Keratinocyte (primary cell): ENCODE measurements around the gene CYP2R1. TPM values are rescaled to one million over a fixed set of nuclear protein-coding genes. Genes with fewer than 3 reads are reported as not detected.
"Not testable (repeated sequence)": the region's sequence is repeated elsewhere in the genome, so short reads cannot be mapped to it uniquely, and the experiment has no call there.

Experiments used
- DNase-seq: peaks from one replicate; pipeline ENCODE4 v3.0.0-alpha.2; 2011; ENCODE audit warnings: low read depth, missing footprints, low spot score
- FAIRE-seq: peaks from 2 replicates; lab custom pipeline; 2011; peaks lifted over from hg19 to GRCh38; lab: Jason Lieb, UNC
- H2AFZ ChIP-seq: 2 replicates; pipeline ENCODE4 v1.6.0; 2012; ENCODE audit warnings: low read length, control low read depth, inconsistent platforms; ENCODE audit not compliant: control insufficient read depth
- H3K27ac ChIP-seq: 2 replicates; pipeline ENCODE4 v1.5.1; 2011; ENCODE audit warnings: low read length; ENCODE audit not compliant: control insufficient read depth, insufficient read depth
- H3K27me3 ChIP-seq: 3 replicates; pipeline ENCODE4 v1.6.0; 2011; ENCODE audit warnings: low read length; ENCODE audit not compliant: control insufficient read depth, insufficient read depth; ENCODE audit errors: extremely low read depth
- H3K36me3 ChIP-seq, 2 experiments: 2 replicates in 1 of 2; 3 replicates in 1 of 2; pipeline ENCODE4 v1.5.1; 2011; ENCODE audit warnings: low read length in 2 of 2, mild to moderate bottlenecking in 1 of 2; ENCODE audit not compliant: control insufficient read depth in 2 of 2, insufficient read depth in 2 of 2; ENCODE audit errors: extremely low read depth in 1 of 2
- H3K4me1 ChIP-seq: 3 replicates; pipeline ENCODE4 v1.5.1; 2011; ENCODE audit warnings: low read length; ENCODE audit not compliant: control insufficient read depth, insufficient read depth; ENCODE audit errors: extremely low read depth
- H3K4me2 ChIP-seq: 3 replicates; pipeline ENCODE4 v1.6.0; 2011; ENCODE audit warnings: low read depth, low read length; ENCODE audit not compliant: control insufficient read depth, insufficient read depth; ENCODE audit errors: extremely low read depth
- H3K4me3 ChIP-seq, 3 experiments: fragments of 200-600 bp in 1 of 3; sonication (generic) in 1 of 3; 2 replicates in 2 of 3; 3 replicates in 1 of 3; pipeline ENCODE4 v1.5.1; 2011 to 2016; ENCODE audit warnings: low read length in 3 of 3, mild to moderate bottlenecking in 3 of 3, control low read depth in 2 of 3, inconsistent platforms in 1 of 3, low read depth in 1 of 3, mixed read lengths in 1 of 3, mixed run types in 1 of 3, moderate library complexity in 1 of 3; ENCODE audit not compliant: control insufficient read depth in 2 of 3, insufficient read depth in 2 of 3; ENCODE audit errors: extremely low read depth in 1 of 3
- H3K79me2 ChIP-seq: 2 replicates; pipeline ENCODE4 v1.6.0; 2012; ENCODE audit warnings: low read length; ENCODE audit not compliant: control insufficient read depth, insufficient read depth
- H3K9ac ChIP-seq: 3 replicates; pipeline ENCODE4 v1.6.0; 2011; ENCODE audit warnings: low read length; ENCODE audit not compliant: control insufficient read depth, insufficient read depth; ENCODE audit errors: extremely low read depth
- H3K9me1 ChIP-seq: 3 replicates; pipeline ENCODE4 v1.6.0; 2011; ENCODE audit warnings: low read length; ENCODE audit not compliant: control insufficient read depth, insufficient read depth; ENCODE audit errors: extremely low read depth
- H3K9me3 ChIP-seq: 2 replicates; pipeline ENCODE4 v1.5.1; 2012; ENCODE audit warnings: low read depth, low read length; ENCODE audit not compliant: control insufficient read depth
- H4K20me1 ChIP-seq: 3 replicates; pipeline ENCODE4 v1.6.0; 2011; ENCODE audit warnings: low read length; ENCODE audit not compliant: control insufficient read depth, insufficient read depth; ENCODE audit errors: extremely low read depth
- EZH2 ChIP-seq: IDR thresholded peaks from one replicate; pipeline ENCODE4 v1.6.1; 2012; ENCODE audit warnings: inconsistent platforms, mild to moderate bottlenecking, low read length, moderate library complexity
- dilution Hi-C: fragments of 300-500 bp; cut with MboI; formaldehyde crosslinking; loops from one replicate; pipeline ENCODE4 v1.7.0; 2020; ENCODE audit warnings: low sequenced_read_pairs; ENCODE audit not compliant: extremely low pct_ligation_motif_present
- polyA plus RNA-seq, 5 experiments: library from polyadenylated mRNA; depleted of rRNA in 3 of 5; stranded (reverse) in 3 of 5; stranded (forward) in 1 of 5; unstranded in 1 of 5; fragments of >200 nt; gene quantifications; 1 replicate in 1 of 5; 2 replicates in 3 of 5; 3 replicates in 1 of 5; pipeline versions ENCODE4 v1.2.1 to v1.2.3, GENCODE V29; 2011 to 2012; ENCODE audit warnings: missing spikeins in 2 of 5, low read depth in 1 of 5, low replicate concordance in 1 of 5
- TF ChIP-seq, protein P1 (sequence below), 3 experiments: IDR thresholded peaks in 1 of 3; conservative IDR thresholded peaks in 1 of 3; optimal IDR thresholded peaks in 1 of 3; 2 replicates in 2 of 3; 3 replicates in 1 of 3; pipeline versions ENCODE3 to v1.5.1; 2011; ENCODE audit warnings: low read length in 3 of 3, mild to moderate bottlenecking in 3 of 3, moderate library complexity in 2 of 3, control low read depth in 1 of 3, inconsistent platforms in 1 of 3; ENCODE audit not compliant: insufficient read depth in 2 of 3; ENCODE audit errors: extremely low read depth in 1 of 3

Gene CYP2R1
- polyA plus RNA-seq, 1 donor (not counting 4 experiments of a cell fraction or from before 2014, with no cell fraction given), result 15.5 TPM

DNA sequence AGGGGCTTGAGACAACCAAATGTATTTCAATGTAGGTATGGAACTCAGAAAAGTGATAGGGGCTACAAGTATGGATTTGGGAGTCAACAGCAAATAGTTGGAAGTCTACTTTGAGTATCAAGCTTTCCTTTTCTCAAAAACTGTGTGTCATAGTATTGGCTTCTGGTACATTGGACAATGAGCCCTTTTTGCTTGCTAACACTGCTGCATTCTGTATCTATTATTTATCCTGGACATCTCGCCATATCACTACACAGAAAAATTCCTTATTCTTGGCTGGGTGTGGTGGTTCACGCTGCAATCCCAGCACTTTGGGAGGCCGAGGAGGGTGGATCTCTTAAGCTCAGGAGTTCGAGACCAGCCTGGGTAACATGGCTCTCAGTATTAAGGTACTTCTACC, 18.4 kb downstream of the CYP2R1 start:
- Histone ChIP-seq H3K4me1 (no peaks in the 10 kb centered on the region), H3K9me1 (no peaks in the 10 kb centered on the region), H3K27ac (no peak overlapping the region), H3K79me2 (no peaks in the 10 kb centered on the region), H3K9ac (no peak overlapping the region), H3K27me3 (no peaks in the 10 kb centered on the region), H2AFZ (no peak overlapping the region), H3K4me3 (no peak overlapping the region), H3K36me3 (peaks cover 0 to 3% of the 10 kb centered on the region in 2 experiments), H3K4me2 (no peak overlapping the region), H4K20me1 (no peaks in the 10 kb centered on the region), H3K9me3 (no peaks in the 10 kb centered on the region)
- FAIRE-seq (no peak), DNase-seq (no peak)
- TF ChIP-seq EZH2, result no peak
- TF ChIP-seq, protein P1, sequence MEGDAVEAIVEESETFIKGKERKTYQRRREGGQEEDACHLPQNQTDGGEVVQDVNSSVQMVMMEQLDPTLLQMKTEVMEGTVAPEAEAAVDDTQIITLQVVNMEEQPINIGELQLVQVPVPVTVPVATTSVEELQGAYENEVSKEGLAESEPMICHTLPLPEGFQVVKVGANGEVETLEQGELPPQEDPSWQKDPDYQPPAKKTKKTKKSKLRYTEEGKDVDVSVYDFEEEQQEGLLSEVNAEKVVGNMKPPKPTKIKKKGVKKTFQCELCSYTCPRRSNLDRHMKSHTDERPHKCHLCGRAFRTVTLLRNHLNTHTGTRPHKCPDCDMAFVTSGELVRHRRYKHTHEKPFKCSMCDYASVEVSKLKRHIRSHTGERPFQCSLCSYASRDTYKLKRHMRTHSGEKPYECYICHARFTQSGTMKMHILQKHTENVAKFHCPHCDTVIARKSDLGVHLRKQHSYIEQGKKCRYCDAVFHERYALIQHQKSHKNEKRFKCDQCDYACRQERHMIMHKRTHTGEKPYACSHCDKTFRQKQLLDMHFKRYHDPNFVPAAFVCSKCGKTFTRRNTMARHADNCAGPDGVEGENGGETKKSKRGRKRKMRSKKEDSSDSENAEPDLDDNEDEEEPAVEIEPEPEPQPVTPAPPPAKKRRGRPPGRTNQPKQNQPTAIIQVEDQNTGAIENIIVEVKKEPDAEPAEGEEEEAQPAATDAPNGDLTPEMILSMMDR (optimal IDR thresholded peaks at IDR 0.05 in 1 of 3, IDR thresholded peaks at IDR 0.05 in 1 of 3, conservative IDR thresholded peaks at IDR 0.05 in 1 of 3; ENCODE audit: extremely low read depth in 1 of 3, insufficient read depth in 2 of 3, low read length in 3 of 3), result no peak
- dilution Hi-C loops, result no loop called here

DNA sequence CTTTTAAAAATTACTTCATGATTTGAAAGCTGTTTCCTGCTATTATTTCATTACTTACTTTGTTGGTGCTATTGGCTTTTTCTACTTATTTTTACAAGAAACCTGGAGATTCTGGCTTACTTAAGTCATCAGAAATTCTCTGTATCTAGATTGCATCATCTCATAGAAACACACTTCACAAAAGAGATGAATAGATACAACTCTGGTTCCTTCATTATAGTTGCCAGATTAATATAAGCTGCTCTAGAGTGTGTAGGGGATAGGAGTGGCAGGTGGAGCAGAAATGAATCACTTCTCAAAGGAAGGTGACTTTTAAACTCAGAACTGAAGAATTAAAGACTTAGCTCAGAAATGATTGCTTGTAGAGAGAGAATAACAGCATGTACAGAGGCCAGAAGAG, 20.0 kb downstream of the CYP2R1 start:
- Histone ChIP-seq H3K27me3 (no peaks in the 10 kb centered on the region), H3K27ac (no peak overlapping the region), H3K4me3 (no peak overlapping the region), H4K20me1 (no peaks in the 10 kb centered on the region), H3K4me1 (no peaks in the 10 kb centered on the region), H3K9me3 (no peaks in the 10 kb centered on the region), H3K9me1 (no peaks in the 10 kb centered on the region), H2AFZ (no peak overlapping the region), H3K4me2 (no peak overlapping the region), H3K9ac (no peak overlapping the region), H3K36me3 (no peaks in the 10 kb centered on the region), H3K79me2 (no peaks in the 10 kb centered on the region)
- FAIRE-seq, result no peak
- no peak for TF ChIP-seq EZH2
- TF ChIP-seq, protein P1 (optimal IDR thresholded peaks at IDR 0.05 in 1 of 3, IDR thresholded peaks at IDR 0.05 in 1 of 3, conservative IDR thresholded peaks at IDR 0.05 in 1 of 3; ENCODE audit: extremely low read depth in 1 of 3, insufficient read depth in 2 of 3, low read length in 3 of 3), result no peak
- DNase-seq, result no peak
- dilution Hi-C loops, result no loop called here

DNA sequence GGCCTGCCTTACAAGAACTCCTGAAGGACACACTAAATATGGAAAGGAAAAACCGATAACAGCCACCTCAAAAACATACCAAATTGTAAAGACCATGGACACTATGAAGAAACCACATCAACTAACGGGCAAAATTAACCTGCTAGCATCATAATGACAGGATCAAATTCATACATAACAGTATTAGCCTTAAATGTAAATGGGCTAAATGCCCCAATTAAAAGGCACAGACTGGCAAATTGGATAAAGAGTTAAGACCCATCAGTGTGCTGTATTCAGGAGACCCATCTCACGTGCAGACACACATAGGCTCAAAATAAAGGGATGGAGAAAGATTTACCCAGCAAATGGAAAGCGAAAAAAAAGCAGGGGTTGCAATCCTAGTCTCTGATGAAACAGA, 28.3 kb downstream of the CYP2R1 start:
- H3K4me1 ChIP-seq, DNase-seq, H3K27ac ChIP-seq, FAIRE-seq, H2AFZ ChIP-seq, H3K27me3 ChIP-seq, H3K36me3 ChIP-seq, H3K79me2 ChIP-seq, H3K4me3 ChIP-seq, H3K9ac ChIP-seq, H3K9me1 ChIP-seq, dilution Hi-C loops, H4K20me1 ChIP-seq, H3K9me3 ChIP-seq, H3K4me2 ChIP-seq: not testable (repeated sequence)
